GM21367 (cell line): ENCODE data around the gene VAV2.
A peak's percentile ranks its signal among the peaks of the same experiment; 100 is the strongest.

Experiments
- ATAC-seq: cut with Tn5 transposase; IDR thresholded peaks from one replicate; pipeline ENCODE4 v1.9.1; 2021; ENCODE audit not compliant: unreplicated experiment

The VAV2 gene

GRCh38 chr9:133956520-133957076 is 35.5 kb downstream of the VAV2 start:
- no peak for ATAC-seq

DNA sequence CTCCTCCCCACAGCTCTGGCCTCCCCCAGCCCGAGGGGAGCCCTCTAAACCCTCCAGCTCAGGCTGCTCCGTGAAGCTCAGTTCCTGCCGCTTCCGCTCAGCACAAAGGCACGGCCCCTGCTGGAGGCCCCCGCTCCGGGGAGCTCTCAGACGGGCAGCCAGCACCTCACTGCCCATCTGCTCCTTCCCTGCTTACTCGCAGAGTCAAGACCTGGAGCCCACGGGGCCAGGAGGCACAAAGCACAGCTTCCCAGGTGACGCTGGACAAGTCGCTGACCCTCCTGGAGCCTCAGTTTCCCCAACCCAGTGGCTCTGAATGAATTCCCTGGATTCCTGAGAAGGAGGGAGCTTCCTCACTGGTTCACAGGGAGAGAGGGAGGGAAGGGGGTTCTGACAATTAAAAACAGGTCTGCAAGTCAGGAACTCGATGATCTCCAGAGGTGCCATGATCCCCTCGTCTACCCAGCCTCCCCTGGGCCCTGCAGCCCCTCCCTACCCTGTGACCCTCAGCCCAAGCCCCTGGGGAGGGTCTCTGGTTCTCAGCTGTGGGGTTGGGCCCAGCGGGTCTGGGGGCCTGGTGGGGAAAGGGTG is 36.2 kb downstream of the VAV2 start:
- ATAC-seq, result peak; percentile 28

GRCh38 chr9:133954862-133955529 is 37.1 kb downstream of the VAV2 start:
- ATAC-seq, result no peak

- no peak for ATAC-seq
Observed at GRCh38 chr9:133953976-133954709, 38.0 kb downstream of the VAV2 start.

GRCh38 chr9:133953621-133953975 is 38.5 kb downstream of the VAV2 start:
- ATAC-seq, result no peak

DNA sequence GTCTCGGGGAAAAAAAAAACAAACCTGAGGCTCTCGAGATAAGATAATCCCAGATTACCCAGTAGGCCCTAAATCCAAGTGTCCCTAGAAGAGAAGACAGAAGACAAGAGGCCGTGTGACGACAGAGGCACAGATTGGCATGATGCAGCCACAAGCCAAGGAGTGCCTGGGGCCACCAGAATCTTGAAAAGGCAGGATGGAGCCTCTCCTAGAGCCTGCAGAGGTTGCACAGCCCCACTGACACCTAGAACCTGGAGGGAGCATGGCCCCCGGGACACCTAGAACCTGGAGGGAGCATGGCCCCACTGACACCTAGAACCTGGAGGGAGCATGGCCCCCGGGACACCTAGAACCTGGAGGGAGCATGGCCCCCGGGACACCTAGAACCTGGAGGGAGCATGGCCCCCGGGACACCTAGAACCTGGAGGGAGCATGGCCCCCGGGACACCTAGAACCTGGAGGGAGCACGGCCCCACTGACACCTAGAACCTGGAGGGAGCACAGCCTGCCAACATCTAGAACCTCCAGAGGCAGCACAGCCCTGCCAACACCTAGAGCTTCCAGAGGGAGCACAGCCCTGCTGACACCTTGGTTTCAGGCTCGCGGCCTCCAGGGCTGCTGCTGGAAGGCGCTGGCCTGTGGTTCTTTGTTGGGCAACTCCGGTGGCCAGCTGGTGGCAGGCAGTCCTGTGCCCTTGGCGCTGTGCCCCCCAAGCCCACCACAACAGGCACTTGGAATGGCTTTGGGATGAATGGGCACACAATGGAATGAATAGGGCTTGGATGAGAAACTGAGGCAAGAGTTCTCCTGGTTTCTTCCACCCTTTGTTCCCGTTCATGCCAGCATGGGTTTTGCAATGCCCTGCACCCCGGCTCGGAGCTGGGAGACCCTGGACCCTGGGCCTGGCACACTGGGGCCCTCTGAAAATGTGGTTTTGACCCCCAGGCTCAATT is 39.2 kb downstream of the VAV2 start:
- no peak for ATAC-seq

DNA sequence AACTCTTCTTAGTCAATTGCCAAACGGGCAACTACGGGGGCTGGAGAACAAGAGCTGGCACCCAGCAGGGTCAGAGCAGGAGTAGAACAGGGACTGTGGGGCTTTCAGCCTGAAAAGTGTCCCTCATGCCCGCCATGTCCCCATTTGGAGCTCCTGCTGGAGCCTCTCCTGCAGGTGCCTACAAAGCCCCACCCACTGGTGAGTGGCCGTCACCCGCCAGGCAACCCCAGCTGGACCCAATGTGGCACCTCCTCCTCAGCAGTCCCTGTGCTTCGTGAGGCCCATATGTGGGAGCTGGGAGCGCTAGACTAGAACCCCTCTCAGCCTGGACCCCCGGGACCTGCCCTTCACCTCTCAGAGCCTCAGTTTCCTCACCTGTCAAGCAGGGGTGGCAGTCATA is 40.9 kb downstream of the VAV2 start:
- ATAC-seq, result no peak

DNA sequence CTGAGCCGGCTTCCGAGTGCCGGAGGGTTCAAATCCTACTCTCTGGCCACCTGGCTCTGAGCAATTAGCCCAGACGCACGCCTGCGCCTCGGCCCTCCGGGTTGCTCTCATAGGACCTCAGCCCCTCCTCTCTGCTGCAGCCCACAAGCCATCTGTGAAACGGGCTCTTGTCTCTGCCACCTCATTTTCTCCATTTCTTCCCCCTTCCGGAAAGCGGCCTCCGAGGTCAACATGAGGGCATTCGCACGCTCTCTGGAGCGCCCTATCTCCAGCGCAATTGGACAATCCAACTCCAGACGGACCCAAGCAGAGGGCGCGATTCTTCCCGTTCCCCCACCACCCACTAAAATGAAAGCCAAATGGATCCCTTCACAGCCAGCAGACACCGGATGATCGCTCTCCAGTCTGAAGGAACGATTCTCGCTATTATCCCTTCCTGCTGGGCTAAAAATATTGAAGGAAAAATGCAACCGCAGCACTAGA is 41.5 kb downstream of the VAV2 start:
- ATAC-seq, result no peak

GRCh38 chr9:133950192-133950591 is 41.9 kb downstream of the VAV2 start:
- no peak for ATAC-seq

- no peak for ATAC-seq
Observed at GRCh38 chr9:133949486-133950061, 42.5 kb downstream of the VAV2 start.

DNA sequence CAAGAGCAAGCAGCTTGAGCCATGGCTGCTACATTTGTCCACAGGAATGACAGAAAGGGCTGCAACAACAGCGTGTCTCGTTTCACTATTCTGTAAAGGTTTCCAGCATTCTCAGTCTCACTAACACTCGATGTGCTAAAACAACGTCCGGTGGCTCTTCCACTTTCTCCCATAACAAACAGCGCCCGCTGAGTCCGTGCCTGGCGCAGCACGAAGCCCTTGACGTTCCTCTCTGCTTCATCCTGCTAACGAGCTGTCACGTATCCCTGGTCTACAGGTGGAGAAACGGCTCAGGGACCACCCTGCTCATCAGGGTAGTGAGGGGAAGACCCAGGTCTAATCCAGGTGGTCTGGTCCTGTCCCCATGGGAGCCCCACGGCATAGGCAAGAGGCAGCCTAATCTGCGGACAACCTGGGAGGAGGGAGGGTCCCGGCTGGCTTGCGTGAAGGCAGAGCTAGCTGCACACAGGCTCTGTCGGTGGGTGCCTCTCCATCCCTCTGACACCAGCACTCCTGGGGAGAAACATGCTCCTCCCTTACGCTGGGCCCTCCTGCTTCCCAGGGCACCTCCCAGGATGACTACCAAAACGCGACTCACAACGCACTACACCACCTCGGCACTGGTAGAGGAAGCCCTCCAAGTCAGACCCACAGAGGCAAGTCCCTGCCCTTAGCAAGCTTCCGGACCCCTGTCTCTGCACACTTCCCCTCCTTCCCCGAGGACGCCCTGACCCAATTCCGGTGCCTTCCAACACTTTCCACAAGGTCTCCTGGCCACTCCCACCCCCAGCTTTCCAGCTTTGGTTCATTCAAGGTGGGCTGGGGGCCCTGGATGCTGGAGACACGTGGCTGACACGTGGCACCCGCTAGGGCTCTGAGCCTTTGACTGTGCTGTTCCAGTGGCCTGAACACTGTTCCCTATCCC is 43.3 kb downstream of the VAV2 start:
- no peak for ATAC-seq

DNA sequence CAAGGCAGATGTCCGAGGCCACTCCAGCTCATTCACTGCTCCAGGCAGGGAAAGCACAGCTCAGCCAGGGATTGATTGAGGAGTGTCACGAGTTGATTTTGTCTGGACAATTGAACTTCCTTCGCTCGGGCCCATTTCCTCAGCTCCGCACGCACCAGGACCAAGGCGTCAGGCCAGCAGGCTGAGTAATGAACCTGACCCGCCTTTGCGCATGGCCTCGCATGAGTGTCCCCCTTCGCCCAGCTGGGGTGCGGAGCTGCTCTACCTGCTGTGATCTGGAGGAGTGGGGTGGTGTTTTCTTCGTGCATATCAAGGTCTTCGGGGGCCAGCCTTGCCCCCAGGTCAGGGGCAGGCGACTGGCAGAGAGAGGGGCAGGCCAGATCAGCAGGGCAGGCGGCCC is 44.0 kb downstream of the VAV2 start:
- ATAC-seq, result no peak

DNA sequence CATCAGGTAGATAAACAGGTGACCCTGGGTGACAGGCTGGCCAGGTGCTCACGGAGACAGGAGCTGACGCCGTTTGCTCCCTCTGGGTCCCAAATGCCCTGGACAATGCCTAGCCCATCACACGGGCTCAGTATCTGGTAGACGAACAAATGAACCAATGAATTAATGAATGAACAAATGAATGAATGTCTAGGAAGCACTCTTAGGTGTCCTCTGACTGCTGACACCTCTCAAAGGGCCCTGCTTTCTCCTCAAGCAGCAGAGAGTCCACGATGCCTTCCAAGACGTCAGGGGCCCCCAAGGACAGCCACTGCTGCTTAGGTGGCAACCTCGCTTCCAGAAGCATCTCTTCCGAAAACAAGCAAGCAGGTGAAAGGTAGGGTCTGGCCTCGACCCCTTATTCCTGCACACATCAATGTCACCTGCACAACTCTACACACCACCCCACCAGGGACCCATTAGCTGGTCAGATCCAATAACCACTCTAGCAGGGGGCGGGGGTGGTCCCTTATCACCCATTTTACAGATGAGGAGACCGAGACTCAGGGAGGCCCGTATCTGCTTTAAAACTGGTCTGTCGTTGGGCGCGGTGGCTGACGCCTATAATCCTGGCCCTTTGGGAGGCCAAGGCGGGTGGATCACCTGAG is 45.2 kb downstream of the VAV2 start:
- no peak for ATAC-seq

GRCh38 chr9:133945977-133946753 is 46.0 kb downstream of the VAV2 start:
- no peak for ATAC-seq

DNA sequence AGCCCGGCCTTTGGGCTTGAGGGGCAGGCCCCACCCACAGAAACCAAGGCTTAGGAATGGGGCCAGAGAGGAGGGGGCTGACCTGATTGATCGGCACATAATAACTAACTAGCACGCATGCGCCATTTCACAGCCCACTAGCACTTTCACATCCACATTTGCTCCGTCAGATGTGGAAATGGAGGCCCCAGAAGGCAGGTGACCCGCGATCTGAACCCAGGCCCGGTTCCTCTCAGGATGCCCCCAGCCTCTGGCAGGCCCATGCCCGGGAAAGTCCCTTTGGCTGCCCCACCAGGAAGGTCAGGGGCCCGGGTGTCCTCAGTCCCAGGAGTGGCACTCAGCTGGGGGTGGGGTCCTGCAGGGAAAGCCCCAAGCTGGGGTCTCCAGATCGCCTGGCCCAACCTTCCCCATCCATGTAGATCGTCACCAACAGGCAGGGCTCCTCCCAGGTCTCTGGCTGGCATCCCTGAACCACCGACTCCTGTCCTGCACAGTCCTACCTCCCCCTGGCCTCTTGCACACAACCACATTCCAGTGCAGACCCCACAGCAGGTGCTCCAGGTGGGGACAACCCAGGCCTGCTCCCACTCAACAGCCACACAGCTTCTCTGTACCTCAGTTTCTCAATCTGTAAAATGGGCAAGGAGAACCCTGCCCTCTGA is 46.7 kb downstream of the VAV2 start:
- no peak for ATAC-seq

GRCh38 chr9:133944746-133945135 is 47.4 kb downstream of the VAV2 start:
- ATAC-seq, result no peak
